ENCODE measurements around the gene MAST2. TPM values are rescaled to one million over a fixed set of nuclear protein-coding genes. Genes with fewer than 3 reads are reported as not detected.

Gene MAST2
- total RNA-seq, 1 experiment from 2014 or later = 37.2 TPM

GRCh38 chr1:45982359-45982758, 178.9 kb downstream of the MAST2 start:
- no peak for ATAC-seq
- Mint-ChIP-seq H3K9me3 (0 out of 2 replicates have a peak, but pooled peaks cover 4% of the 10 kb centered on the region), H3K4me1 (no peaks in the 10 kb centered on the region), H3K27me3 (ENCODE audit: low read depth) (no peaks in the 10 kb centered on the region), H3K36me3 (peaks cover 7% of the 10 kb centered on the region), H3K27ac (no peak overlapping the region), H3K4me3 (no peak overlapping the region)
- DNase-seq (ENCODE audit: low spot score) = no peak
- CTCF ChIA-PET = no interaction called here
- POLR2A ChIA-PET = interaction anchor here (0.9 kb wide), 1 partner anchor 93 kb away, joined by 3 read pairs; no protein-coding TSS in a partner anchor
- TF ChIP-seq CREM (CRISPR knock-in tag; IDR thresholded peaks at IDR 0.05) = no peak
- TF ChIP-seq ZNF317 (CRISPR knock-in tag; IDR thresholded peaks at IDR 0.05; ENCODE audit: borderline replicate concordance, low read depth) = no peak
- no peak for TF ChIP-seq CBFB (CRISPR knock-in tag; IDR thresholded peaks at IDR 0.05; ENCODE audit: low read depth)
- TF ChIP-seq, protein P1, sequence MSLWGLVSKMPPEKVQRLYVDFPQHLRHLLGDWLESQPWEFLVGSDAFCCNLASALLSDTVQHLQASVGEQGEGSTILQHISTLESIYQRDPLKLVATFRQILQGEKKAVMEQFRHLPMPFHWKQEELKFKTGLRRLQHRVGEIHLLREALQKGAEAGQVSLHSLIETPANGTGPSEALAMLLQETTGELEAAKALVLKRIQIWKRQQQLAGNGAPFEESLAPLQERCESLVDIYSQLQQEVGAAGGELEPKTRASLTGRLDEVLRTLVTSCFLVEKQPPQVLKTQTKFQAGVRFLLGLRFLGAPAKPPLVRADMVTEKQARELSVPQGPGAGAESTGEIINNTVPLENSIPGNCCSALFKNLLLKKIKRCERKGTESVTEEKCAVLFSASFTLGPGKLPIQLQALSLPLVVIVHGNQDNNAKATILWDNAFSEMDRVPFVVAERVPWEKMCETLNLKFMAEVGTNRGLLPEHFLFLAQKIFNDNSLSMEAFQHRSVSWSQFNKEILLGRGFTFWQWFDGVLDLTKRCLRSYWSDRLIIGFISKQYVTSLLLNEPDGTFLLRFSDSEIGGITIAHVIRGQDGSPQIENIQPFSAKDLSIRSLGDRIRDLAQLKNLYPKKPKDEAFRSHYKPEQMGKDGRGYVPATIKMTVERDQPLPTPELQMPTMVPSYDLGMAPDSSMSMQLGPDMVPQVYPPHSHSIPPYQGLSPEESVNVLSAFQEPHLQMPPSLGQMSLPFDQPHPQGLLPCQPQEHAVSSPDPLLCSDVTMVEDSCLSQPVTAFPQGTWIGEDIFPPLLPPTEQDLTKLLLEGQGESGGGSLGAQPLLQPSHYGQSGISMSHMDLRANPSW (CRISPR knock-in tag; conservative IDR thresholded peaks at IDR 0.05; ENCODE audit: low read depth) = no peak
- no peak for TF ChIP-seq ZNF121 (CRISPR knock-in tag; IDR thresholded peaks at IDR 0.05)
- TF ChIP-seq, protein P2, sequence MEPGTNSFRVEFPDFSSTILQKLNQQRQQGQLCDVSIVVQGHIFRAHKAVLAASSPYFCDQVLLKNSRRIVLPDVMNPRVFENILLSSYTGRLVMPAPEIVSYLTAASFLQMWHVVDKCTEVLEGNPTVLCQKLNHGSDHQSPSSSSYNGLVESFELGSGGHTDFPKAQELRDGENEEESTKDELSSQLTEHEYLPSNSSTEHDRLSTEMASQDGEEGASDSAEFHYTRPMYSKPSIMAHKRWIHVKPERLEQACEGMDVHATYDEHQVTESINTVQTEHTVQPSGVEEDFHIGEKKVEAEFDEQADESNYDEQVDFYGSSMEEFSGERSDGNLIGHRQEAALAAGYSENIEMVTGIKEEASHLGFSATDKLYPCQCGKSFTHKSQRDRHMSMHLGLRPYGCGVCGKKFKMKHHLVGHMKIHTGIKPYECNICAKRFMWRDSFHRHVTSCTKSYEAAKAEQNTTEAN (CRISPR knock-in tag; IDR thresholded peaks at IDR 0.05) = no peak
- TF ChIP-seq, protein P3, sequence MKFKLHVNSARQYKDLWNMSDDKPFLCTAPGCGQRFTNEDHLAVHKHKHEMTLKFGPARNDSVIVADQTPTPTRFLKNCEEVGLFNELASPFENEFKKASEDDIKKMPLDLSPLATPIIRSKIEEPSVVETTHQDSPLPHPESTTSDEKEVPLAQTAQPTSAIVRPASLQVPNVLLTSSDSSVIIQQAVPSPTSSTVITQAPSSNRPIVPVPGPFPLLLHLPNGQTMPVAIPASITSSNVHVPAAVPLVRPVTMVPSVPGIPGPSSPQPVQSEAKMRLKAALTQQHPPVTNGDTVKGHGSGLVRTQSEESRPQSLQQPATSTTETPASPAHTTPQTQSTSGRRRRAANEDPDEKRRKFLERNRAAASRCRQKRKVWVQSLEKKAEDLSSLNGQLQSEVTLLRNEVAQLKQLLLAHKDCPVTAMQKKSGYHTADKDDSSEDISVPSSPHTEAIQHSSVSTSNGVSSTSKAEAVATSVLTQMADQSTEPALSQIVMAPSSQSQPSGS (CRISPR knock-in tag; IDR thresholded peaks at IDR 0.05; ENCODE audit: borderline replicate concordance, low read depth) = no peak
- TF ChIP-seq MYBL2 (CRISPR knock-in tag; IDR thresholded peaks at IDR 0.05) = no peak
- TF ChIP-seq, protein P4, sequence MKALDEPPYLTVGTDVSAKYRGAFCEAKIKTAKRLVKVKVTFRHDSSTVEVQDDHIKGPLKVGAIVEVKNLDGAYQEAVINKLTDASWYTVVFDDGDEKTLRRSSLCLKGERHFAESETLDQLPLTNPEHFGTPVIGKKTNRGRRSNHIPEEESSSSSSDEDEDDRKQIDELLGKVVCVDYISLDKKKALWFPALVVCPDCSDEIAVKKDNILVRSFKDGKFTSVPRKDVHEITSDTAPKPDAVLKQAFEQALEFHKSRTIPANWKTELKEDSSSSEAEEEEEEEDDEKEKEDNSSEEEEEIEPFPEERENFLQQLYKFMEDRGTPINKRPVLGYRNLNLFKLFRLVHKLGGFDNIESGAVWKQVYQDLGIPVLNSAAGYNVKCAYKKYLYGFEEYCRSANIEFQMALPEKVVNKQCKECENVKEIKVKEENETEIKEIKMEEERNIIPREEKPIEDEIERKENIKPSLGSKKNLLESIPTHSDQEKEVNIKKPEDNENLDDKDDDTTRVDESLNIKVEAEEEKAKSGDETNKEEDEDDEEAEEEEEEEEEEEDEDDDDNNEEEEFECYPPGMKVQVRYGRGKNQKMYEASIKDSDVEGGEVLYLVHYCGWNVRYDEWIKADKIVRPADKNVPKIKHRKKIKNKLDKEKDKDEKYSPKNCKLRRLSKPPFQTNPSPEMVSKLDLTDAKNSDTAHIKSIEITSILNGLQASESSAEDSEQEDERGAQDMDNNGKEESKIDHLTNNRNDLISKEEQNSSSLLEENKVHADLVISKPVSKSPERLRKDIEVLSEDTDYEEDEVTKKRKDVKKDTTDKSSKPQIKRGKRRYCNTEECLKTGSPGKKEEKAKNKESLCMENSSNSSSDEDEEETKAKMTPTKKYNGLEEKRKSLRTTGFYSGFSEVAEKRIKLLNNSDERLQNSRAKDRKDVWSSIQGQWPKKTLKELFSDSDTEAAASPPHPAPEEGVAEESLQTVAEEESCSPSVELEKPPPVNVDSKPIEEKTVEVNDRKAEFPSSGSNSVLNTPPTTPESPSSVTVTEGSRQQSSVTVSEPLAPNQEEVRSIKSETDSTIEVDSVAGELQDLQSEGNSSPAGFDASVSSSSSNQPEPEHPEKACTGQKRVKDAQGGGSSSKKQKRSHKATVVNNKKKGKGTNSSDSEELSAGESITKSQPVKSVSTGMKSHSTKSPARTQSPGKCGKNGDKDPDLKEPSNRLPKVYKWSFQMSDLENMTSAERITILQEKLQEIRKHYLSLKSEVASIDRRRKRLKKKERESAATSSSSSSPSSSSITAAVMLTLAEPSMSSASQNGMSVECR (CRISPR knock-in tag; IDR thresholded peaks at IDR 0.05; ENCODE audit: borderline replicate concordance) = no peak
- TF ChIP-seq ZNF138 (CRISPR knock-in tag; conservative IDR thresholded peaks at IDR 0.05) = no peak
- no peak for TF ChIP-seq OVOL2 (CRISPR knock-in tag; IDR thresholded peaks at IDR 0.05; ENCODE audit: borderline replicate concordance)
- no peak for TF ChIP-seq CDX4 (CRISPR knock-in tag; IDR thresholded peaks at IDR 0.05; ENCODE audit: borderline replicate concordance)
- TF ChIP-seq RORB (CRISPR knock-in tag; IDR thresholded peaks at IDR 0.05) = no peak
- TF ChIP-seq, protein P5, sequence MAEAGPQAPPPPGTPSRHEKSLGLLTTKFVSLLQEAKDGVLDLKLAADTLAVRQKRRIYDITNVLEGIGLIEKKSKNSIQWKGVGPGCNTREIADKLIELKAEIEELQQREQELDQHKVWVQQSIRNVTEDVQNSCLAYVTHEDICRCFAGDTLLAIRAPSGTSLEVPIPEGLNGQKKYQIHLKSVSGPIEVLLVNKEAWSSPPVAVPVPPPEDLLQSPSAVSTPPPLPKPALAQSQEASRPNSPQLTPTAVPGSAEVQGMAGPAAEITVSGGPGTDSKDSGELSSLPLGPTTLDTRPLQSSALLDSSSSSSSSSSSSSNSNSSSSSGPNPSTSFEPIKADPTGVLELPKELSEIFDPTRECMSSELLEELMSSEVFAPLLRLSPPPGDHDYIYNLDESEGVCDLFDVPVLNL (CRISPR knock-in tag; IDR thresholded peaks at IDR 0.05; ENCODE audit: borderline replicate concordance, low read depth) = no peak
